ENCODE results near the gene PEF1.

Gene PEF1, protein sequence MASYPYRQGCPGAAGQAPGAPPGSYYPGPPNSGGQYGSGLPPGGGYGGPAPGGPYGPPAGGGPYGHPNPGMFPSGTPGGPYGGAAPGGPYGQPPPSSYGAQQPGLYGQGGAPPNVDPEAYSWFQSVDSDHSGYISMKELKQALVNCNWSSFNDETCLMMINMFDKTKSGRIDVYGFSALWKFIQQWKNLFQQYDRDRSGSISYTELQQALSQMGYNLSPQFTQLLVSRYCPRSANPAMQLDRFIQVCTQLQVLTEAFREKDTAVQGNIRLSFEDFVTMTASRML

DNA sequence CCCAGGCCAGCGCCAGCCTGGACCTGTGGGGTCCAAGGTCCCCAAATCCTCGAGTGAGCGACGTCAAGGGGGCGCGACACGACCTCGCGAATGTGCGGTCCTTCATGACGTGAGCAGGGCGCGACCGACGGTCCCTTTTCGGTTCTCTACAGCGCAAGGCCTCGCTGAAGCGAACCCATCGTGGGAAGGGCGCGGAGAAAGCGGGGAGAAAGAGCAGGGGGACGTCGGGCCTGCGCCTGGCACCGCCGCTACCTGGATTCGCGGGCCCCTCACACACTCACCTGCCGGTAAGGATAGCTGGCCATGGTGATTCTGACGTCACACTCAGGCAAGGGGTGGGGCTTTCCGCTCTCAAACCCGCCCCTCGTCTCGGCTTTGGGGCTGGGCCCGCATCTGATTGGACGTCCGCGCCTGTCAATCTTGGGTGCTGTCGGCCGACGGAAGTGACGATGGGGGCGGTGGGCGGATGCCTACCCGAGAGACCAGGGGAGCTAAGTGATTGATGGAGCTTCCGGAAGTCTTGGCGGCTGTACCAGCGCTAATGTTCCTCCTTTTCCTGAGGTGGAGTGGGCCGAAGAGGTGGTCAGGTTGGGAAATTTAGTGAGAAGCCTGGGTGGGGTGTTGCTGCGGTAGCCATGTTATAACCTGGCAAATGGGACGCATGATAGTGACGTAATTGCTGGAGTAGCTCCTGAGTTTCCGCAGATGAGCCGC lies at the start of gene PEF1:
PEF1 (minus strand) TSS at position 317 of the 714 bp plus-strand sequence; CDS start at position 305, 12 bp downstream.
- DNase-seq (ENCODE audit: low spot score), result peak; percentile 92

GRCh38 chr1:31693231-31693630 lies 48.6 kb upstream of the PEF1 start:
- DNase-seq (ENCODE audit: low spot score), result no peak

GRCh38 chr1:31691951-31692350 lies 47.3 kb upstream of the PEF1 start:
- no peak for DNase-seq (ENCODE audit: low spot score)

DNA sequence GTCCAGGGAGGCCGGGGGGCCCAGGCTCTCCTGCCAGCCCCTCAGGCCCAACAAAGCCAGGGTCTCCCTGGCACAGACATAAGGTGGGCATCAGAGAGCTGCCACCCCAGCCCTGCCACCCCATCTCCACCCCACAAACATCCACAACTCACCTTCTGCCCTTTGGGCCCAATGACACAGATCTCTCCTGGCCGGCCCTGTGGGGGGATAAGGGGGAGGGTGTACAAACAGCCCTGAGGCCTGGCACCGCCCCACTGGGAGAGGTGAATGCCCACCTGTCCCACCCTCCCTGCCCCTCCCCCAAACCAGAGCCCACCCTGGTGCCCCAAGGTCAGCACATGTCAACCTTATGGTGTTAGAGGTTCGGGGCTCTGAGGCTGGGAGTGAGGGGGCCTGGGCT lies 46.8 kb upstream of the PEF1 start:
- no peak for DNase-seq (ENCODE audit: low spot score)

DNA sequence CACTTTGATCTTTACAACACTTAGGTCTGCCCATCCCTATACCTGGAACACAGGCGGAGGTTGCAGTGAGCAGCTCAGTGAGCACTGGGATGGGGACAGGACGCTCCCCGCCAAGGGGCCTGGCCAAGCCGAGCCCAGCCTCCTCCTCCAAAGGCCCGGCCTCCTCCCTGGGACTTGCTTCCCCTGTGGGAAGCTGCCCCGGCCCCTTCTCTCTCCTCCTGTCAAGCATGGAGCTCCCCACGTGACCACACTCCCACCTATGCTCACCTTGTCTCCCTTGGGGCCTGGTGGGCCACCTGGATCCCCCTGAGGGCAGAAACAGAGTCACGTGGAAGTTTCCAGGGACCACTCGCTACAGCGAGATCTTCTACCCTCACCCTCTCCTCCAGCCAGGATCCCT lies 46.2 kb upstream of the PEF1 start:
- no peak for DNase-seq (ENCODE audit: low spot score)

DNA sequence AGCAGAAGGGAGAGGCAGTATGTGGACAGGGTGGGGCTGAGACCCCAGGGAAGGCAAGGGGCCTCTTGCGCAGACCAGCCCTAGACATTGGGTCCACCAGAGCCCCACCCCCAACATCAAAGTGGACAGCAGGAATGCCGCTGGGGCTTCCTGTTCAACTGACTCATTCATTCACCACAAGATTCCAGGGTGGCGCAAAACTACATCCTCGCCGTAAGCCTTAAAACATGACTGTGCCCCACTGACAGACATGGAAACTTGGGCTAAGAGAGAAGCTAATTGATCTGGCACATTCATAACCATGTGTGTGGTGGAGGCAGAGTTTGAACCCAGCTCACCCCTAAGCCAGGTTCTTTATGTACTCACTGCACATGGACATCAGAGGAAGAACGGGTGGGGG lies 45.2 kb upstream of the PEF1 start:
- no peak for DNase-seq (ENCODE audit: low spot score)

DNA sequence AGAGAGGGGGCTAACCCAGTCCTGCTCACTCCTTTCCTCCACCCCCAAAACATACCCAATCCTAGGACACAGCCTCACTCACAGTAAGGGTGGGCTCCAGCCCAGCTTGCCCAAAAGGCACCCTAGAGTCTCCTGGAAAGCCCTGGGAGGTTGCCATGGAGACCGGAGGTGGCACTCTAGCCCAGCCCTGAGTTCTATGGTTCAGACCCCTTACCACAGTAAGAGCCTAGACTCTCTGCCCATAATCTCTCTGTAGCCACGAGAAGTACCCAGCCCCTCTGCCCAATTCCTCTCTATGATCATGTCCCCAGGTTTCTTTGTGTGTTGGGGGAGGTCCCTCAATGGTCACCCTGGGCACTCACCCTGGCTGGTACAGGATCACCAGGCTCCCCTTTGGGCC lies 44.7 kb upstream of the PEF1 start:
- DNase-seq (ENCODE audit: low spot score), result no peak

DNA sequence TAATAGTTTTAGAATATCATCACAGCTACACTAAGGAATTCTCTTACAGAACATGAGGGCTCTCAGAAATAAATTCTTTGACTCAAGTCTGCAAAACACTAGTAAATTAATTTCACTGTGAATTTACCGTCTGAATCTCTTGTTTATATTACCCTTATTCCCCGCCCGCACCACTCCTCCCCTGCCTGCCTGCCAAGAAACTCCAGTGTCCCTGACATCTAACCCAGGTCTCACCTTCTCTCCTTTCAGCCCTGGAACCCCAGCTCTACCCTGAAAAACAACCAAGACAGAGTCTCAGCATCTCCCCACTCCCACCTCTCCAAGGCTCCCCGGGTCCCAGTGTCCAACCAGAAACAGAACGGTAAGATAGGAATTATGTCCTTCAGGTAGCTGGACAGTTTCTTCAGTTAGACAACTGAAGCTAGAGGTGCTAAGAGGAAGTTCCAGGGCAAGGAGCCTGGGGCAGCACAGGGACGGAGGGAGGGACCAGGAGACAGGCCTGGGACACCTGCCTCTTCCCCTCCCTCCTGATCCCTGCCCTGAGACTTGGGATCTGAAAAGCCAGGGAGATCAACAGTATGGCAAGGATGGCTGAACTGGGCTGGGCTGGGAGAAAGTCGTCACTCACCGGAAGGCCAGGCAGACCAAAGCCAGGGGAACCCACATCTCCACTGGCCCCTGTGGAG lies 43.7 kb upstream of the PEF1 start:
- DNase-seq (ENCODE audit: low spot score), result no peak

- no peak for DNase-seq (ENCODE audit: low spot score)
These were observed 42.9 kb upstream of the PEF1 start for GRCh38 chr1:31687601-31688000.

DNA sequence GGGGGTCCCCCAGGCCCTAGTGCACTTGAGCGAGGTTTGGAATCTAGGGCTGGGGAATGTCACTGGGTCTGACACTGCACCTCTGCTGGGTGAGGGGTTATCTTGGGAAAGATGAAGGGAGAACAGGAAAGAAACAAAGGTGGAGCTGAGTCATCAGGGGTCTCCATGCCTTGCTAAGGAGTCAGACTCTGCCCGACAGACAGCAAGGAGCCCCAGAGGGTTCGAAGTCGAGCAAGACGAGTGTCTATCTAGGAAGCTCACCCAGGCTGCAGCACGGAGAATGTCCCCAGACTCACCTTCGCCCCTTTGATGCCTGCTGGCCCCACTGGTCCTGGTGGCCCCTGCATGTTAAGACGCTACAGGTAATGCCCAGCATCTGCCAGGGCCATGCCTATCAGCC lies 41.1 kb upstream of the PEF1 start:
- no peak for DNase-seq (ENCODE audit: low spot score)

- peak; percentile 53 for DNase-seq (ENCODE audit: low spot score)
These were observed 39.3 kb upstream of the PEF1 start for GRCh38 chr1:31683997-31684396.

- DNase-seq (ENCODE audit: low spot score), result no peak
These were observed 36.7 kb upstream of the PEF1 start for GRCh38 chr1:31681415-31681814.

- no peak for DNase-seq (ENCODE audit: low spot score)
These were observed 35.1 kb upstream of the PEF1 start for GRCh38 chr1:31679676-31680230.

GRCh38 chr1:31679091-31679490 lies 34.4 kb upstream of the PEF1 start:
- DNase-seq (ENCODE audit: low spot score), result no peak

DNA sequence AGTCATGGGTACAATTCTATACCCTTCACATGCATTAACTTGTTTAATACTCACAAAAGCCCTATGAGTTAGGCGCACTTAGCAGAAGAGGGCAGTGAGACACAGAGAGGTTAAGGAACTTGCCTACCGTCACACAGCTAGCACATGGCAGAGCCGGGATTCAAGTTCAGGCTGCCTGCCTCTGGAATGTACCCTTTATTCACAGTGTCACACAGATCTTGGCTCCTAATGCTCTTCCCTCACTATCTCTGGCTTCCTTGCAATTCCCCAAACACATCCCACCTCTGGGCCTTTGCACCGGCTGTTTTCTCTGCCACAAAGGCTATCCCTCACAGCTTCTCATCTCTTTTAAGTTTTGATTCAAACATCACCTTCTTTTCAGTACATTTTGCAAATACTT lies 34.0 kb upstream of the PEF1 start:
- no peak for DNase-seq (ENCODE audit: low spot score)

- DNase-seq (ENCODE audit: low spot score), result no peak
These were observed 33.3 kb upstream of the PEF1 start for GRCh38 chr1:31677949-31678348.

DNA sequence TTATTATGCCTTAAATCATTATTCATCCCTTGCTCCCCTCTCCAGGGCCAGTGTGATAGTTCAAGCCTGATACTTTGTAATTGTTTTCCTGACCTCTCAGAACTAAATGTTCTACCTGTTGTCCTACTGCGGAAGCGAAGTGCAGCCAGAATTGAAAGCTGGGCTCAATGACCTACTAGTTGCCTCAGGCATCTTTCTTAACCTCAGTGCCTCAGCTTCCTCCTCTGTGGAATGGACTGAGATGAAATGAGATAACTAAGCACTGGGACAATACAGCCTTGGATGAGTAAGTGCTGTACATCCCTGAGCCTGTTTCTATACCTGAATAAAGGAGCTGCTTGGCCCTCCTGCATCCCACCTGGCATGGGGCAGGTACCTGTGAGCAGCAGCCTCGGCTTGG lies 32.7 kb upstream of the PEF1 start:
- no peak for DNase-seq (ENCODE audit: low spot score)

DNA sequence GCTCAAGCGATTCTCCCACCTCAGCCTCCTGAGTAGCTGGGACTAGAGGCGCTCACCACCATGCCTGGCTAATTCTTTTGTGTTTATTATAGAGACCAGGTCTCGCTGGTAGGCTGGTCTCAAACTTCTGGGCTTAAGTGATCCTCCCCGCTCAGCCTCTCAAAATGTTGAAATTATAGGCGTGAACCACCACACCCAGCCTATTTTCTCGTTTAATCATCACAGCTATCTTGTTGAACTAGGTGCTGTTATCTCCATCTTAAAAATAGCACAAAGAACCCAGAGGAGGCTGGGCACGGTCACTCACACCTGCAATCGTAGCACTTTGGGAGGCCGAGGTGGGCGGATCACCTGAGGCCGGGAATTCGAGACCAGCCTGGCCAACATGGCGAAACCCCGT lies 31.1 kb upstream of the PEF1 start:
- no peak for DNase-seq (ENCODE audit: low spot score)

DNA sequence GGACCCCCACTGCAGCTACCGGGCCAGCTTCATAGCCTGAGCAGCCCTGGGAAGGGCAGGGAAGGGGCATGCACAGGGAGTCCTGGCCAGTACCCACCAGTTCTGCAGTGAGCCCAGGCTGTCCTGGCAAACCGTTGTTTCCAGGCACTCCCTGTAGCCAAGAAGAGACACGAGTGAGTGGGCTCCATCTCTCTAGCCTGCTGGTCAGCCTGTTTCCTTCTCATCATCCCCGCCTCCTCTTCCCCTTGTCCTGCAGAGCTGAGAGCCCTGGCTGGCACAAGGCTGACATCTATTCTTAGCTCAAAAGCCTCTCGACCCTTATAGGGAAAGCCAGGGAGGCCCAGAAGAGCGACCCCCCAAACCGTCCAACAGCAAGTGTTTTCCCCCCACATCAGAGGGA lies 30.5 kb upstream of the PEF1 start:
- DNase-seq (ENCODE audit: low spot score), result no peak

- no peak for DNase-seq (ENCODE audit: low spot score)
These were observed 29.9 kb upstream of the PEF1 start for GRCh38 chr1:31674626-31675025.

DNA sequence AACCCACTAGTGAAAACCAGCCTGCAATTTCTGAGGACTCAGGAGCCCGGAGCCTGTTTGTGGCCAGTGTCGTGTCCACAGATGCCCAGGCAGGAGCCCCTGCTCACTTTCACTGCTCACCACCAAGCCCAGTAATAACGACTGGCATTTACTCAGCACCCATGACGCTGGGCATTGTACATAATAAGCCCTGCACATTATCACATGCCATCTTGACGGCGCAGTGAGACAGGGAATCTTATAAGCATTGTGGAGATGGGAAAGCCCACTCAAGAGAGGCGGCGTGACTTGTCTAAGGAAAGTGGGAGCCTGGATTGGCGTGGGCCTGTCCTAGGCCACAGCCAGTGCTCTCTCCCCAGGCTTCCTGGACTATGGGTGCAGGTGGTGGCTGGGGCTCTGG lies 28.8 kb upstream of the PEF1 start:
- no peak for DNase-seq (ENCODE audit: low spot score)

GRCh38 chr1:31672986-31673385 lies 28.3 kb upstream of the PEF1 start:
- DNase-seq (ENCODE audit: low spot score), result no peak

Measured in HuH-7.5 (cell line).